Measurements from ENCODE around the gene PNKD.

DNA sequence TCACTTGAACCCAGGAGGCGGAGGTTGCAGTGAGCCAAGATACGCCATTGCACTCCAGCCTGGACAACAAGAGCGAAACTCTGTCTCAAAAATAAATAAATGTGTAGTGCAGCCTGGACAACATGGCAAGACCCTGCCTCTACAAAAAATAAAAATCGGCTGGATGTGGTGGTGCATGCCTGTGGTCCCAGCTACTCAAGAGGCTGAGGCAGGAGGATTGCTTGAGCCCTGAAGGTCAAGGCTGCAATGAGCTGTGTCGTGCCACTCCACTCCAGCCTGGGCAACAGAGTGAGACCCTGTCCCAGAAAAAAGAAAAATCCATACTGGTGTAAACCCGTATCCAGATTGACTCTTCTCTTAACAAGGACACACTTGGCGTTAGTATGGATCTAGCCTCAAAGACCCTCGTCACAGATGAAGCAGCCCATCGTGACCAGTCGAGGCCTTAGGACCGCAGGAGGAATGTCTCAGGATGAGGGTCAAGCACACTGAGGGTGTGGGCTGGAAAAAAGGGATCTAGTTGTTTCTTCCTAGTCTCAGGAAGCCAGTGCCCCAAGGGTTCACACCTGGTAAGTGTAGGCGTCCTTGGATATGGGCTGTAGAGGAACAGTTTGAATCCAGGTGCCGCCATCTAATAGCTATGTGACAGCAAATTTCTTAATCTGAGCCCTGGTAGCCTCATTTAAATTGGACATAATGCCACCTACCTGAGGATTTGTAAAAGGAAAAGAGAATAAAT lies 13.5 kb upstream of the PNKD start:
- TF ChIP-seq, protein P1, sequence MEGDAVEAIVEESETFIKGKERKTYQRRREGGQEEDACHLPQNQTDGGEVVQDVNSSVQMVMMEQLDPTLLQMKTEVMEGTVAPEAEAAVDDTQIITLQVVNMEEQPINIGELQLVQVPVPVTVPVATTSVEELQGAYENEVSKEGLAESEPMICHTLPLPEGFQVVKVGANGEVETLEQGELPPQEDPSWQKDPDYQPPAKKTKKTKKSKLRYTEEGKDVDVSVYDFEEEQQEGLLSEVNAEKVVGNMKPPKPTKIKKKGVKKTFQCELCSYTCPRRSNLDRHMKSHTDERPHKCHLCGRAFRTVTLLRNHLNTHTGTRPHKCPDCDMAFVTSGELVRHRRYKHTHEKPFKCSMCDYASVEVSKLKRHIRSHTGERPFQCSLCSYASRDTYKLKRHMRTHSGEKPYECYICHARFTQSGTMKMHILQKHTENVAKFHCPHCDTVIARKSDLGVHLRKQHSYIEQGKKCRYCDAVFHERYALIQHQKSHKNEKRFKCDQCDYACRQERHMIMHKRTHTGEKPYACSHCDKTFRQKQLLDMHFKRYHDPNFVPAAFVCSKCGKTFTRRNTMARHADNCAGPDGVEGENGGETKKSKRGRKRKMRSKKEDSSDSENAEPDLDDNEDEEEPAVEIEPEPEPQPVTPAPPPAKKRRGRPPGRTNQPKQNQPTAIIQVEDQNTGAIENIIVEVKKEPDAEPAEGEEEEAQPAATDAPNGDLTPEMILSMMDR (conservative IDR thresholded peaks at IDR 0.05; ENCODE audit: low read depth in 2 of 2) = no peak
- no peak for TF ChIP-seq NANOG (IDR thresholded peaks at IDR 0.05; ENCODE audit: borderline replicate concordance)
- no peak for TF ChIP-seq EZH2 (IDR thresholded peaks at IDR 0.05; ENCODE audit: low read depth, unreplicated experiment)
- TF ChIP-seq POLR2AphosphoS5 (IDR thresholded peaks at IDR 0.05; ENCODE audit: low read depth) = no peak
- TF ChIP-seq JUNB (IDR thresholded peaks at IDR 0.05; ENCODE audit: unreplicated experiment) = no peak
- TF ChIP-seq CREB1 (CRISPR knock-in tag; IDR thresholded peaks at IDR 0.05; ENCODE audit: low read depth) = no peak
